NCI-H2171 treated with DMSO at 0.1 percent for 48 hours (cell line): ENCODE measurements around the gene TBRG1.

ENCODE experiments used
- DNase-seq: peaks from one replicate; lab custom pipeline; 2025; lab: John Stamatoyannopoulos, UW

The TBRG1 gene

DNA sequence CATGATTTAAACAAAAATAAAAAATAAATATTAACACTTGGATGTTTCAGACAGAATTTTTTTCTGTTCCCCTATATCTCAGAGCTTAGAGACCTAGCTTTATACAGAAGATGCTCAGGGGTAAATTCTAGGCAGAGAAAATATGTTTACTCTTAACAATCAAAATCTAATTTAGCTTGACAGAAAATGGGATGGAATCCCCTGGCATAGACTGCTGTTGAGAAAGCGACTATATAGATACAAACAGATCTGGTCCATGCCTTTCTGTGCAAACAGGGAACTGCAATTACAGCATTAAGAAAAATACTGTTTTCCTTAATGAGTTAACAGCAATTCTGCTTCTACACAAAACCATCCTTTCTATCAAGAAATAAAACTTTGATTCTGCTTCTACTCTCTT, 36.3 kb downstream of the TBRG1 start:
- DNase-seq: no peak

DNA sequence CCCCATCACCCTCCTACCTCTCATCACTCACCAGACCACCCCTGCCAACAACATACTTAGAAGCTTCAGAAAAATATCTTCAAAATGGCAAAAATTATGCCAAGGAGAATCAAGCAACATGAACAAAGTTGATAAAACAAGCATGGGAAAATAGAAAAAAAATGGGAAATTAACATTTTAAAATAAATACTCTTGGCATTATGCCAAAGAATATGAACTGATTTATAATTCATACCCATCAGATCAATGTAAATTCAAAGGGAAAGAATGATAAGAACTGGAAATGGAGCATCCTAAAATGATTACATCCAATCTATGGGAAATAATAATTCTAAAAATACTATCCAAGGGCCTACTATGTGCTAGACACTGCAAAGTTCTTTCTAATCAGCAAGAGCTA, 38.9 kb downstream of the TBRG1 start:
- DNase-seq: no peak

DNA sequence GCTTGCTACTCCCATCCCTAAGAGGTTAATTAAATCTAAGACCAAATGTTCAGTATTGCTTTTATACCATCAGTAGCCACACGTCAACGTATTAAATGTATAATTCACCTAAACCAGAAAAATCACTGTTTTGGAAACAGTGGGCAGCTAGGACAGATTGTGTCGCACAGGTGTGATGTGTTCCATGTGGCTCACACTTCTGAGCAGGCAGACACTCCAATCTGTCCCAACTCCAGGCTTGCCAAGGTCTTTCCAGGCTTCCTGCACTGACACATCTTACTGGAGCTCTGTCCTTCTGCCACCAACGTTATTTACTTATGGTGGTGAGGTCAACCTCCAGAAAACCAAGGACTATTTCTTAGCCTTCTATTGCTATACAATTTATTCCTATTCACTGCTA, 39.4 kb downstream of the TBRG1 start:
- peak; percentile 3 for DNase-seq

DNA sequence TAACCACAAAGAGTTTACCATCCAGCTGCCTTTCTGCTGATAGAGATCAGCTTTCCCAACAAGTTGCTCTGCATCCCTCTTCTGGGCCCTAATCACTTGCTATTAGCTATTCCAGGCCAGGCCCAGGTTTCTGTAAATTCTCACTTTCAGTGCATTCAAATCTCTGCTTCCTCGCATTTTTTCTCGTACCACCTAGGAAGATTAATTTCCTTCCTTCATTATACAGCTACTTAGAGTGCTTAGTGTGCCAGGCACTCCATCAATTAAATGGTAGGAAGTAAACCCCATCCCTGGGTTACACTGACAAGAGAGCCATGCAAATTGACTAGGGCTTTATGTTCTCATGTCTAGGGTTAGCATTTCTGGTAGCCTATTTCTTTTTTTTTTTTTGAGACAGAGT, 41.2 kb downstream of the TBRG1 start:
- no peak for DNase-seq

DNA sequence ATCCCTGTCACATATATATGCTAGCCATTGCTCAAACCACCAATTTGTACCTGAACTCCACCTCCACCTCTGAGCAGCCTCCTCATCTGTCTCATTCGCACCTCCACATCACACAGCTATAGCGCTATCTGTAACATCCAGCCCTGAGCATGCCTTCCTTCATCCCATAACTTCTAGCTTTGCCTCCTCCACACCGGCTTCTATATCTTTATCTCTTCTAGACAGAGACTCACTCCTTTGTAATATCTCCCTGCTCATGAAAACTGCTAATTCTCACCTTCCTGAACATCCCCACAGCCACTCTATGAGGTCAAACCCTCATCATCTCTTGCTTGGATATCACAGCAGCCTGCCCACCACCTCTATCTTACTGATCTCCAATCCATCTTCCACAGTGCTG, 44.9 kb downstream of the TBRG1 start:
- DNase-seq: no peak

DNA sequence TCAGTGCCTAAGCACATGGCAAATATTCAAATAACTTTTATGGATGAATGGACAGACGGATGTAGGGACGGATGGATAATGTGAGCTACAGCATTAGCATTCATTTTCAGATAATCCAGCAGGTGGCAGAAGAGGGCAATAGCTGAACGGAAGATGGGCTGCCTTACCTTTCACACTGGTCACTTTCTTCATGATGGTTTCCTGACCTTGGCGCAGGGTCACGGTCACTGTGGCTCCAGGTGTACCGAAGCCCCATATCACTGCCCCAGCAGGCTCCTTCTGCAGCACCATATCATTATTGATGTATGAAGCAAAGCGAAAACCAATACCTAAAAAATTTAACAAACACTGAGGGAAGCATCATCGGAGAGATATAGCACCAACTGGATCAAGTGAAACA, 46.5 kb downstream of the TBRG1 start:
- DNase-seq: peak; percentile 45

DNA sequence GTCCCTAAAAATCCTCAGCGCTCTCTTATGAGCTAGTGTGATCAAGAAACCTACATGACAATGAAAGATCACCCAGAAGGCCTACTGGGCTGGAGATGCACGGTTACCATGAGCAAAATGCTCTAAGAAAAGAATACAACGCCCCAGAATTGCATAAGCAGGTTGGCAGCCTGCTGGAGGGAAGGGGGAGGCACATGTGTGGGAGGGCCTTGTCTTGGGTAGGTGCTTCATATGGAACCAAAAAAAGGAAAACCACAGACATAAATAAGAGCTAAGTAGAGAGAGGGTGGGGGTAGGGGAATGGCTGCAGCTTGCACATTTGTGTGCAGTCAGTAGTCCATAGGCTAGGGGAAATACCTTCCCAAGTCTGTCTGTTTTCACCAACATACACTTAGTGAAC, 48.1 kb downstream of the TBRG1 start:
- DNase-seq: no peak

DNA sequence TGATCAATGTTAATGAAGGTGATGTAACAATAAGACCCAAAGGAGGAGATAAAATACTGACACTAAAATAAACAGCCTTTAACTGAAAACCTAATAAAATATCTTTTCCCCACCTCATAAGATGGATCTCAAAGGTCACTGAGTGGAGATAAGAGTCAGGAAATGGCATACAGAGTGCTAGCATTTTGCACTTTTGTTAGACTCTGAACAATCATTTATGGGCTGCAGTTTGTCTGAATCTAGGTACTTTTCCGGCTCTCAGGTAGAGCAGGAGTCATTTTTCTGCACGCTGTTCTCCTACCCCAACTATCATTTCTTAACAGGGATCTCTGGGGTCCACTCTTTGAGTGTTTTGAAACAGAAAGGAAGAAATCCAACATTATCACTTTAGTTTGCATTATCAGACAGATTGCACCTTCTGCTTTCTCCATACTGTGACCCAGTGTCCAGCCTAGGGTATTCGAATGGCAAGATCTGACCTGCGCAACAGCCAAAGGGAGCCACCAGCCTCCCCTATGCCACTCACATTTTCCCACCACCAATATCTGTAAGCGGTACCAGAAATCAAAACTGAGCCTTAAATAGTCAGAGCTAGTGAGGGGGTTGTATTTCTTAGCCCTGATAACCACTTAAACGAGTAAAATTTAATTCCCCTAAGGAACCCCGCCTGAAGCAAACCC, 50.0 kb downstream of the TBRG1 start:
- no peak for DNase-seq

DNA sequence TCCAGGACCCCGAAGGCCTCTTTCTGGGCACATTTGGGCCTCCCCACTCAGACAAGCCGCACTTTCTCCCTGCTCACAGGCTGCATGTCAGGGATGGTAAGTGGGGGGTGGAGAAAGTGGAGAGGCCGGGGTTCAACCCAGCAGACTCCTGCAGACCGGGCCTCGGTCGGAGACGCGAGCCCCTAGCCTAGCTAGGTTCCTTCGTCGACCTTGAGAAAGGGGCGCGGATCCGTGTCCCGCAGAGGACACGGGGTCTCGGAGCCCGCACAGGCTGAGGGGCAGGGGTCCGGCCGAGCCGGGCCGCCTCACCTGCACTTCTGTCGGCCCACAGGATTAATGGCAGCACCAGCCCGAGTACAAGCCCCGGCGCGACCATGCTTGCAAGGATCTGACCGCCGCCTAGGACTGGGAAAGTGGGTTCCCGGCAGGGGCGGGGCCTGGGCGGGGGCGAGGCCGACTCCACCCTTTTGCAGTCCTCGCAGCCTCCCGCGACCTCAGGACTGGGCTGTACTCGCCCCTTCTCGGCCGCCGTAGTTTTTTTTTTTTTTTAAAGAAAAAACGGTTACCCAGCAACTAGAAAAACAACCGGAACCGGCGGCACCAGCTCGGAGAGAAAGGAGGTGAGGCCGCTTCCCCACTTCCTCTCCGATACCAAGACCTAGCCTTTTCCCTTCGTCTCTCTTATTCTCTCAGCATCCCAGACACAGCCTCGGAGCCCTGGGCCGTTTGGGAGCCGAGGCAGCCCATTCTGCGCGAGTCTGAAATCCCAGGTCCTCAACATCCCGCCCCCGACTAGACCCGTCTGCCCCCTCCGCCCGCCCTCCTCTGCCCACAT, 50.9 kb downstream of the TBRG1 start, which contains the start of the genes SIAE and SPA17:
Gene SIAE (minus strand): TSS at position 407 of the 835 bp plus-strand sequence. CDS start 31 bp downstream, at position 376.
Gene SPA17 (plus strand): TSS at position 572 of the 835 bp plus-strand sequence. CDS start 1,361 bp downstream, outside the sequence.
- DNase-seq: peak; percentile 79

DNA sequence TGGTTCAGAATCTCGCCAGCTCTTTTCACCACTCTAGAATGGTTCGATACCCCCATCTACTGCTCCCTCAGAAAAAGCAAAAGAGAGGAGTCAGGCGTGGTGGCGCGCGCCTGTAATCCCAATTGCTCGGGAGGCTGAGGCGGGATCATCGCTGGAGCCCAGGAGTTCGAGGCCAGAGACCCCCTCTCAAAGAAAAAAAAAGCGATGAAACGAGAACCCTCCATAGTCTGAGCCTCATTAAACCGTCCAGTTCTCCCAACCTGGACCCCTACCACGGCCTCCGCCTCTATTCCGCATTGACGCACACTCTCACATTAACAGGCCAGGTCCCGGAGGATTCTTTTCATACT, 51.5 kb downstream of the TBRG1 start:
- no peak for DNase-seq

DNA sequence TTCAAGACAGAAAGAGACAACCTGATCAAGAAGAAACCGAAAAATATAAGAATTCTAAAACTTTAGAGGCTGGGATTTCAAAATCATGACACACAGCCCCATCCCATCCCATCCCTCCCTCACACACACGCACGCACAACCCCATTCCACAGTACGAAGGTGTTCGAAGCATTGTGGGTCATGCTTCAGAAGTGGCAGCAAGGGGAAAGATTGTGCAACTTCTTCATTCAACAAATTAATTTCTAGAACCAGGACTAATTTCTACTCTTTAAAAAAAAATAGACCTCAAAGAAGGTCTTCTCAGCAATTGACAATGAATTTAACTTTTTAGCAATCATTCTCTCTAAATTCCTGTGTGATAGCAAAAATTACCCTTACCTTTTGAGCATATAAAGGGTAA, 51.9 kb downstream of the TBRG1 start:
- DNase-seq: no peak

DNA sequence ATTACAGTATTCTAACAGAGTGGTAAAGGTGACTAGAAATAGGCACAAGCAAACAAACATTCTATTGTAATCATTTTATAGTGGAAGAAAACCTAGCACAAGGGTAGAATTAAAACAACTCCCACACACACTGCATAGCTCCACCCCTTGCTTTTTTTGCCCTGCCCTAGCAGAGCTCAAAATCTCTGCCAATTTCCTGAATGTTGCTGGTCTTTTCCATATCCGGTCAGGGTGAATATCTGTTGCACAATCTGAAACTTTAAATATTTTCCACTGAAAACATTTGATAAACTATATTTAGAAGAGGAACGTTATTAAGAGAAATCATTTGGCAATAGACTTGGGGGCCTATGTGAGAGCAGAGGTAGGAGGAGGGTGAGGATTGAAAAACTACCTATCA, 53.7 kb downstream of the TBRG1 start:
- no peak for DNase-seq

DNA sequence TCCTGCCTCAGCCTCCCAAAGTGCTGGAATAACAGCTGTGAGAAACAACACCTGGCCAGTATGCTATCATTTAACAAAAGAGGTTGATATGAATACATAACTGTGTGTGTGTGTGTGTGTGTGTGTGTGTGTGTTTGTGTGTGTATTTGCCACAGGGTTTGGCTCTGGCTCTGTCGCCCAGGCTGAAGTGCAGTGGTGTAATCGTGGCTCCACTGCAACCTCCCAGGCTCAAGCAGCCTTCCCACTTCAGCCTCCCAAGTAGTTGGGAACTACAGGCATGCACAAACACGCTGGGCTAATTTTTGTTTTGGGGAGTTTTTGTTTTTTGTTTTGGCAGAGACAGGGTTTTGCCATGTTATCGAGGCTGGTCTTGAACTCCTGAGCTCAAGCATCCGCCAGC, 55.8 kb downstream of the TBRG1 start:
- DNase-seq: no peak

DNA sequence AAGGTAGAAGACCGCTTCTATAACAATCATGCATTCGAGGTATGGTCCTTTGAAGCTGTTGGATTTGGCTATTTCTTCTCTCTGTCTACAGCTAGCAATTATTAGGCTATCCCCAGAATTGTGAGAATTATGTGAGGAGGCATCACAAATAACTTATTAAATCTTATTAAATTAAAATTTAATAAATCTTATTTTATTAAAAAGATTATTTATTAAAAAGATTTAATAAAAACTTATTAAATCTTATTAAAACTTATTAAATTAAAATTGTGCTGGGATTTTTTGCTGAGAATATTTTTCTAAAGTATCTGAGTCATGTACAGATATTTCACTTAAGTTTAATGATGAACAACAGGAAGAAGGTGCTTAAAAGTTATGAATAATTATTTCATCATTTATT, 58.8 kb downstream of the TBRG1 start:
- DNase-seq: no peak

DNA sequence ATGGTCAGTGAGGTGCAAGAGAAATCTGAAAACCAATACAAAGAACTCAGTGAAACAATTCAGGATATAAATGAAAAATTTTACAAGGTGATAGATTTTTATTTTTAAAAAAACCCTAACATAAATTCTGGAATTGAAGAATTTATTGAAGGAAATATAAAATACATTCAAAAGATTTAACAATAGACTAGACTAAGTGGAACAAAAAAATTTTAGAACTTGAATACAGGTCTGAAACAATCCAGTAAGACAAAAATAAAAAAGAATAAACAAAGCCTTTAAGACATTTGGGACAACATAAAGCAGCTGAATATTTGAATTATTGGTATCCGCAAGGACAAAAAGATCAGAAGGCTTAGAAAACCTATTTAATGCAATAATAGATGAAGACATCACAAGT, 59.8 kb downstream of the TBRG1 start:
- DNase-seq: no peak
